ENCODE measurements around the gene ESR2. TPM values are rescaled to one million over a fixed set of nuclear protein-coding genes. Genes with fewer than 3 reads are reported as not detected.
"Not testable (repeated sequence)": the region's sequence is repeated elsewhere in the genome, so short reads cannot be mapped to it uniquely, and the experiment has no call there.

The ESR2 gene
- total and polyA plus RNA-seq, 4 donors: 0.11 to 3.4 (median 0.37) TPM

DNA sequence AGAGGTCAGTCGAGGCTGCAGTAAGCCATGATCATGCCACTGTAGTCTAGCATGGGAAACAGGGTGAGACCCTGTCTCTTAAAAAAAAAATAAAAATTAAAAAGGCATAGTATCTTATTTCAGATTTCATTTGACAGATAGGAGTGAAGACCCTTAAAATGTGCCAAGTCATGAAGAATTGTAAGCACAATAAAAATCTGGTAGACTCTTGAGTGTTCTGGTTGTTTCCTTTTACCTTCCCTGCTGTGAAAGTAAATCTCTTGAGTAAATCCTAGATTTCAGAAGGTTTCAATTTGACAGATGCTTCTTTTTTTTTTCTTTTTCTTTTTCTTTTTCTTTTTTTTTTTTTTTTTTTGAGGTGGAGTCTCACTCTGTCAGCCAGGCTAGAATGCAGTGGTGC, 109.0 kb downstream of the ESR2 start:
- H3K4me1 ChIP-seq (ENCODE audit: control insufficient read depth in 5 of 5, insufficient read depth in 5 of 5, low read length in 5 of 5): peaks cover 0 to 8% (median 0%) of the 10 kb centered on the region in 5 donors
- ATAC-seq (ENCODE audit: insufficient read depth, low FRiP score) (no peak), DNase-seq (no peak)
- no peak for TF ChIP-seq CTCF (IDR thresholded peaks at IDR 0.05; ENCODE audit: control extremely low read depth, extremely low read depth)
- no peak overlapping the region for H3K9ac ChIP-seq (ENCODE audit: insufficient read depth in 1 of 2, low read length in 2 of 2)
- no peak overlapping the region for H3K27ac ChIP-seq (ENCODE audit: low read depth in 1 of 2, low read length in 1 of 2)
- no peaks in the 10 kb centered on the region for H3K9me3 ChIP-seq (ENCODE audit: control insufficient read depth in 4 of 4, insufficient read depth in 3 of 4, low read length in 3 of 4)
- 96% methylated on average over 1 of the region's 1 CpG for WGBS, 2 donors
- no peak overlapping the region for H3K4me3 ChIP-seq
- H3K27me3 ChIP-seq (ENCODE audit: control insufficient read depth in 3 of 3, insufficient read depth in 3 of 3, low read length in 2 of 3): no peaks in the 10 kb centered on the region
- peaks cover 8 to 15% (median 9%) of the 10 kb centered on the region in 4 donors for H3K36me3 ChIP-seq (ENCODE audit: control insufficient read depth in 4 of 4, insufficient read depth in 4 of 4, low read length in 4 of 4)

GRCh38 chr14:64184103-64184729, 110.0 kb downstream of the ESR2 start:
- DNase-seq: no peak
- TF ChIP-seq CTCF (IDR thresholded peaks at IDR 0.05; ENCODE audit: control extremely low read depth, extremely low read depth): no peak
- peaks cover 0 to 8% (median 0%) of the 10 kb centered on the region in 5 donors for H3K4me1 ChIP-seq (ENCODE audit: control insufficient read depth in 5 of 5, insufficient read depth in 5 of 5, low read length in 5 of 5)
- H3K4me3 ChIP-seq: no peak overlapping the region
- WGBS, 2 donors: 93 to 98% methylated on average over 7 of the region's 7 CpGs
- no peaks in the 10 kb centered on the region for H3K27me3 ChIP-seq (ENCODE audit: control insufficient read depth in 3 of 3, insufficient read depth in 3 of 3, low read length in 2 of 3)
- no peak overlapping the region for H3K9ac ChIP-seq (ENCODE audit: insufficient read depth in 1 of 2, low read length in 2 of 2)
- H3K36me3 ChIP-seq (ENCODE audit: control insufficient read depth in 4 of 4, insufficient read depth in 4 of 4, low read length in 4 of 4): peaks cover 3 to 15% (median 8%) of the 10 kb centered on the region in 4 donors
- H3K27ac ChIP-seq (ENCODE audit: low read depth in 1 of 2, low read length in 1 of 2): no peak overlapping the region
- no peak for ATAC-seq (ENCODE audit: insufficient read depth, low FRiP score)
- H3K9me3 ChIP-seq (ENCODE audit: control insufficient read depth in 4 of 4, insufficient read depth in 3 of 4, low read length in 3 of 4): no peaks in the 10 kb centered on the region

DNA sequence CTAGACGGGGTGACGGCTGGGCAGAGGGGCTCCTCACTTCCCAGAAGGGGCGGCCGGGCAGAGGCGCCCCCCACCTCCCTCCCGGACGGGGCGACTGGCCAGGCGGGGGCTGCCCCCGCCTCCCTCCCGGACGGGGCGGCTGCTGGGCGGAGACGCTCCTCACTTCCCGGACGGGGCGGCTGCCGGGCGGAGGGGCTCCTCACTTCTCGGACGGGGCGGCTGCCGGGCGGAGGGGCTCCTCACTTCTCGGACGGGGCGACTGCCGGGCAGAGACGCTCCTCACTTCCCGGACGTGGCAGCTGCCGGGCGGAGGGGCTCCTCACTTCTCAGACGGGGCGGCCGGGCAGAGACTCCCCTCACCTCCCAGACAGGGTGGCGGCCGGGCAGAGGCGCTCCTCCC, 111.3 kb downstream of the ESR2 start:
- ATAC-seq (ENCODE audit: insufficient read depth, low FRiP score); H3K4me1 ChIP-seq (ENCODE audit: control insufficient read depth in 5 of 5, insufficient read depth in 5 of 5, low read length in 5 of 5); H3K4me3 ChIP-seq; H3K27me3 ChIP-seq (ENCODE audit: control insufficient read depth in 3 of 3, insufficient read depth in 3 of 3, low read length in 2 of 3); H3K9me3 ChIP-seq (ENCODE audit: control insufficient read depth in 4 of 4, insufficient read depth in 3 of 4, low read length in 3 of 4); H3K9ac ChIP-seq (ENCODE audit: insufficient read depth in 1 of 2, low read length in 2 of 2); H3K27ac ChIP-seq (ENCODE audit: low read depth in 1 of 2, low read length in 1 of 2); DNase-seq: not testable (repeated sequence)
- 98 to 99% methylated on average over 28 to 40 of the region's 40 CpGs for WGBS, 2 donors
- peaks cover 8 to 14% (median 9%) of the 10 kb centered on the region in 4 donors for H3K36me3 ChIP-seq (ENCODE audit: control insufficient read depth in 4 of 4, insufficient read depth in 4 of 4, low read length in 4 of 4)

DNA sequence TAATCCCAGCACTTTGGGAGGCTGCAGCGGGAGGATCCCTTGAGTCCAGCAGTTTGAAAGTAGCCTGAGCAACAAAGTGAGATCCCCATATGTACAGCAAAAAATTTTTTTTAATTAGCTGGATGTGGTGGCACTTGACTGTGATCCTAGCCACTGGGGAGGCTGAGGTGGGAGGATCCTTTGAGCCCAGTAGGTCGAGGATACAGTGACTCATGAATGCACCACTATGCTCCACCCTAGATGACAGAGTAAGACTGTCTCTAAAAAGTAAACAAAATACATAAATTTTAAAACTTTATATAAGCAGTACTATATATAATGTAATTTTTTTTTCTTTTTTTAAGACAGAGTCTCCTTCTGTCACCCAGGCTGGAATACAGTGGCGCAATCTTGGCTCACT, 115.4 kb downstream of the ESR2 start:
- 96 to 97% methylated on average over 3 of the region's 3 CpGs for WGBS, 2 donors
- no peak for DNase-seq
- Histone ChIP-seq H3K27me3 (ENCODE audit: control insufficient read depth in 3 of 3, insufficient read depth in 3 of 3, low read length in 2 of 3) (no peaks in the 10 kb centered on the region), H3K9ac (ENCODE audit: insufficient read depth in 1 of 2, low read length in 2 of 2) (no peak overlapping the region), H3K4me1 (ENCODE audit: control insufficient read depth in 5 of 5, insufficient read depth in 5 of 5, low read length in 5 of 5) (peaks cover 0 to 3% (median 0%) of the 10 kb centered on the region in 5 donors), H3K4me3 (no peak overlapping the region), H3K27ac (ENCODE audit: low read depth in 1 of 2, low read length in 1 of 2) (no peak overlapping the region), H3K9me3 (ENCODE audit: control insufficient read depth in 4 of 4, insufficient read depth in 3 of 4, low read length in 3 of 4) (no peaks in the 10 kb centered on the region), H3K36me3 (ENCODE audit: control insufficient read depth in 4 of 4, insufficient read depth in 4 of 4, low read length in 4 of 4) (peaks cover 3 to 14% (median 9%) of the 10 kb centered on the region in 4 donors)
- no peak for ATAC-seq (ENCODE audit: insufficient read depth, low FRiP score)
- no peak for TF ChIP-seq CTCF (IDR thresholded peaks at IDR 0.05; ENCODE audit: control extremely low read depth, extremely low read depth)

Data from lung (tissue), 12 donors.